Subcutaneous abdominal adipose tissue (tissue), 5 donors: Measurements from ENCODE around the gene TGIF2.
"Not testable (repeated sequence)": the region's sequence is repeated elsewhere in the genome, so short reads cannot be mapped to it uniquely, and the experiment has no call there.

Experiments
- H3K27ac ChIP-seq: one replicate; pipeline ENCODE4 v1.7.0; 2013; ENCODE audit warnings: low read depth, mild to moderate bottlenecking, inconsistent platforms, low read length, moderate library complexity
- H3K27me3 ChIP-seq, 5 donors: one replicate each; pipeline ENCODE4 v1.7.0; 2013; ENCODE audit warnings: low read length in 5 of 5, inconsistent platforms in 1 of 5; ENCODE audit not compliant: control insufficient read depth in 5 of 5, insufficient read depth in 4 of 5
- H3K36me3 ChIP-seq, 5 donors: one replicate each; pipeline ENCODE4 v1.7.0; 2013; ENCODE audit warnings: low read length in 5 of 5; ENCODE audit not compliant: control insufficient read depth in 5 of 5, insufficient read depth in 5 of 5
- H3K4me1 ChIP-seq, 5 donors: one replicate each; pipeline ENCODE4 v1.7.0; 2013; ENCODE audit warnings: low read length in 5 of 5, mild to moderate bottlenecking in 3 of 5, moderate library complexity in 1 of 5; ENCODE audit not compliant: control insufficient read depth in 5 of 5, insufficient read depth in 5 of 5
- H3K4me3 ChIP-seq, 5 donors: one replicate each; pipeline ENCODE4 v1.7.0; 2013; ENCODE audit warnings: low read length in 5 of 5, low read depth in 1 of 5
- H3K9ac ChIP-seq, 5 donors: one replicate each; pipeline ENCODE4 v1.7.0; 2013; ENCODE audit warnings: low read length in 5 of 5, mild to moderate bottlenecking in 4 of 5, moderate library complexity in 3 of 5
- H3K9me3 ChIP-seq, 5 donors: one replicate each; pipeline ENCODE4 v1.7.0; 2013; ENCODE audit warnings: low read length in 5 of 5; ENCODE audit not compliant: control insufficient read depth in 5 of 5
- donor health status: healthy.
- donor health status: healthy.
- donor health status: healthy.
- donor health status: healthy.
- donor health status: healthy.

TGIF2 gene

GRCh38 chr20:36632147-36632486 is 58.7 kb downstream of the TGIF2 start:
- Histone ChIP-seq H3K27ac (no peak overlapping the region), H3K9ac (no peak overlapping the region), H3K36me3 (no peaks in the 10 kb centered on the region), H3K4me1 (no peaks in the 10 kb centered on the region), H3K9me3 (no peaks in the 10 kb centered on the region), H3K27me3 (no peaks in the 10 kb centered on the region), H3K4me3 (no peak overlapping the region)

GRCh38 chr20:36632487-36633284 is 59.3 kb downstream of the TGIF2 start:
- H3K9ac ChIP-seq = no peak overlapping the region

GRCh38 chr20:36633285-36633772 is 59.9 kb downstream of the TGIF2 start:
- Histone ChIP-seq H3K36me3 (no peaks in the 10 kb centered on the region), H3K9me3 (no peaks in the 10 kb centered on the region), H3K27me3 (no peaks in the 10 kb centered on the region), H3K4me3 (no peak overlapping the region), H3K27ac (no peak overlapping the region), H3K9ac (no peak overlapping the region), H3K4me1 (no peaks in the 10 kb centered on the region)

More at GRCh38 chr20:36632487-36633284, 59.3 kb downstream of the TGIF2 start:
- H3K4me1 ChIP-seq = no peaks in the 10 kb centered on the region
- H3K27me3 ChIP-seq = no peaks in the 10 kb centered on the region
- no peaks in the 10 kb centered on the region for H3K9me3 ChIP-seq
- no peak overlapping the region for H3K4me3 ChIP-seq
- H3K27ac ChIP-seq = no peak overlapping the region
- no peaks in the 10 kb centered on the region for H3K36me3 ChIP-seq

- H3K9me3 ChIP-seq = no peaks in the 10 kb centered on the region
- no peaks in the 10 kb centered on the region for H3K36me3 ChIP-seq
- H3K9ac ChIP-seq = no peak overlapping the region
- no peak overlapping the region for H3K27ac ChIP-seq
- no peaks in the 10 kb centered on the region for H3K4me1 ChIP-seq
- no peak overlapping the region for H3K4me3 ChIP-seq
- H3K27me3 ChIP-seq = no peaks in the 10 kb centered on the region
These were observed 60.9 kb downstream of the TGIF2 start for GRCh38 chr20:36634342-36634741.

- H3K9me3 ChIP-seq, H3K36me3 ChIP-seq, H3K27me3 ChIP-seq, H3K4me3 ChIP-seq, H3K9ac ChIP-seq, H3K4me1 ChIP-seq, H3K27ac ChIP-seq: not testable (repeated sequence)
These were observed 65.5 kb downstream of the TGIF2 start for GRCh38 chr20:36638876-36639400.

- no peak overlapping the region for H3K27ac ChIP-seq
- peaks cover 0 to 6% (median 0%) of the 10 kb centered on the region in 5 donors for H3K27me3 ChIP-seq
- no peaks in the 10 kb centered on the region for H3K4me1 ChIP-seq
- no peaks in the 10 kb centered on the region for H3K9me3 ChIP-seq
- H3K9ac ChIP-seq = no peak overlapping the region
- H3K4me3 ChIP-seq = no peak overlapping the region
- H3K36me3 ChIP-seq = no peaks in the 10 kb centered on the region
These were observed 68.1 kb downstream of the TGIF2 start for GRCh38 chr20:36641506-36641843.

- Histone ChIP-seq H3K4me3 (no peak overlapping the region), H3K4me1 (no peaks in the 10 kb centered on the region), H3K9ac (no peak overlapping the region), H3K9me3 (no peaks in the 10 kb centered on the region), H3K27me3 (peaks cover 0 to 6% (median 0%) of the 10 kb centered on the region in 5 donors), H3K27ac (no peak overlapping the region), H3K36me3 (no peaks in the 10 kb centered on the region)
These were observed 68.7 kb downstream of the TGIF2 start for GRCh38 chr20:36642136-36642535.
